ENCODE data around the gene PELI2.
A peak's percentile ranks its signal among the peaks of the same experiment; 100 is the strongest.

PELI2 gene

GRCh38 chr14:56299306-56299984, 181.2 kb downstream of the PELI2 start:
- DNase-seq (ENCODE audit: low read depth): no peak

GRCh38 chr14:56300495-56300894, 182.3 kb downstream of the PELI2 start:
- no peak for DNase-seq (ENCODE audit: low read depth)

GRCh38 chr14:56304456-56304855, 186.2 kb downstream of the PELI2 start:
- no peak for DNase-seq (ENCODE audit: low read depth)

- no peak for DNase-seq (ENCODE audit: low read depth)
Measured at GRCh38 chr14:56309198-56309597, 191.0 kb downstream of the PELI2 start.

GRCh38 chr14:56310643-56311042, 192.4 kb downstream of the PELI2 start:
- no peak for DNase-seq (ENCODE audit: low read depth)

GRCh38 chr14:56313789-56314188, 195.6 kb downstream of the PELI2 start:
- DNase-seq (ENCODE audit: low read depth): no peak

- no peak for DNase-seq (ENCODE audit: low read depth)
Measured at GRCh38 chr14:56318393-56319115, 200.3 kb downstream of the PELI2 start.

- no peak for DNase-seq (ENCODE audit: low read depth)
Measured at GRCh38 chr14:56321861-56322260, 203.7 kb downstream of the PELI2 start.

- no peak for DNase-seq (ENCODE audit: low read depth)
Measured at GRCh38 chr14:56322531-56322930, 204.3 kb downstream of the PELI2 start.

- DNase-seq (ENCODE audit: low read depth): no peak
Measured at GRCh38 chr14:56324454-56324853, 206.2 kb downstream of the PELI2 start.

GRCh38 chr14:56324856-56325699, 206.9 kb downstream of the PELI2 start:
- no peak for DNase-seq (ENCODE audit: low read depth)

- DNase-seq (ENCODE audit: low read depth): no peak
Measured at GRCh38 chr14:56328021-56328420, 209.8 kb downstream of the PELI2 start.

GRCh38 chr14:56331592-56332216, 213.5 kb downstream of the PELI2 start:
- no peak for DNase-seq (ENCODE audit: low read depth)

GRCh38 chr14:56333359-56334292, 215.4 kb downstream of the PELI2 start:
- no peak for DNase-seq (ENCODE audit: low read depth)

GRCh38 chr14:56334458-56334857, 216.2 kb downstream of the PELI2 start:
- DNase-seq (ENCODE audit: low read depth): no peak

- no peak for DNase-seq (ENCODE audit: low read depth)
Measured at GRCh38 chr14:56338674-56339073, 220.5 kb downstream of the PELI2 start.

- DNase-seq (ENCODE audit: low read depth): peak; percentile 5
Measured at GRCh38 chr14:56339855-56340701, 221.9 kb downstream of the PELI2 start.

- DNase-seq (ENCODE audit: low read depth): no peak
Measured at GRCh38 chr14:56340932-56341331, 222.7 kb downstream of the PELI2 start.

- DNase-seq (ENCODE audit: low read depth): no peak
Measured at GRCh38 chr14:56341766-56342493, 223.7 kb downstream of the PELI2 start.
